K562 (cell line): ENCODE results near the gene BHLHE40. TPM values are rescaled to one million over a fixed set of nuclear protein-coding genes. Genes with fewer than 3 reads are reported as not detected.

Experiments used
- BCOR ChIP-seq: fragments of 450-650 bp; IDR thresholded peaks from 2 replicates; pipeline ENCODE4 v1.6.1; 2016
- CBX1 ChIP-seq: sonication (generic); IDR thresholded peaks from 2 replicates; pipeline ENCODE4 v1.6.1; 2016; ENCODE audit warnings: antibody characterized with exemption, low read depth, mild to moderate bottlenecking
- ETV6 ChIP-seq, 3 experiments: fragments of 150-350 bp in 1 of 3; sonication (generic) in 1 of 3; formaldehyde crosslinking in 1 of 3; IDR thresholded peaks; 2 replicates each; pipeline versions ENCODE4 v1.6.1 to v1.8.0; 2014 to 2022; ENCODE audit warnings: borderline replicate concordance in 2 of 3, low read depth in 2 of 3, antibody characterized with exemption in 1 of 3, low read length in 1 of 3, mild to moderate bottlenecking in 1 of 3, missing genetic modification reagents in 1 of 3
- HDAC1 ChIP-seq, 2 experiments: fragments of 450-650 bp; IDR thresholded peaks; 2 replicates each; pipeline ENCODE4 v1.6.1; 2016 to 2017; ENCODE audit warnings: inconsistent platforms in 1 of 2, mild to moderate bottlenecking in 1 of 2, moderate library complexity in 1 of 2
- HNRNPK ChIP-seq: fragments of 200-400 bp; formaldehyde crosslinking; IDR thresholded peaks from one replicate; pipeline ENCODE4 v1.6.1; 2018; ENCODE audit warnings: mild to moderate bottlenecking, low read depth, low read length; ENCODE audit not compliant: poor library complexity, severe bottlenecking
- MECOM ChIP-seq: fragments of 250-450 bp; sonication (Bioruptor Pico); IDR thresholded peaks from 2 replicates; pipeline ENCODE4 v1.8.0; 2022; ENCODE audit warnings: inconsistent platforms
- MED1 ChIP-seq: sonication (generic); formaldehyde crosslinking; IDR thresholded peaks from 2 replicates; pipeline ENCODE4 v1.8.1; 2023; ENCODE audit warnings: missing genetic modification reagents, borderline replicate concordance
- NBN ChIP-seq: fragments of 450-650 bp; IDR thresholded peaks from 2 replicates; pipeline ENCODE4 v1.6.1; 2016; ENCODE audit warnings: low read depth, mild to moderate bottlenecking
- NEUROD1 ChIP-seq: fragments of 150-350 bp; IDR thresholded peaks from 2 replicates; pipeline ENCODE4 v1.6.1; 2014; ENCODE audit warnings: borderline replicate concordance, low read length, low read depth; ENCODE audit not compliant: partially characterized antibody
- RCOR1 ChIP-seq, 2 experiments: IDR thresholded peaks; 2 replicates each; pipeline ENCODE4 v1.6.1; 2012; ENCODE audit warnings: low read depth in 2 of 2, low read length in 2 of 2, borderline replicate concordance in 1 of 2, improper control_type of control experiment in 1 of 2
- SMARCA5 ChIP-seq: fragments of 450-650 bp; IDR thresholded peaks from 2 replicates; pipeline ENCODE4 v1.6.1; 2016
- THRB ChIP-seq: fragments of 450-650 bp; formaldehyde crosslinking; conservative IDR thresholded peaks from 2 replicates; pipeline ENCODE4 v1.4.0; 2022; ENCODE audit warnings: mild to moderate bottlenecking, missing genetic modification characterization
- TRIM24 ChIP-seq, 2 experiments: fragments of 450-650 bp; IDR thresholded peaks; 2 replicates each; pipeline ENCODE4 v1.6.1; 2016
- ZBTB5 ChIP-seq: fragments of 450-650 bp; IDR thresholded peaks from 2 replicates; pipeline ENCODE4 v1.6.1; 2017; ENCODE audit warnings: antibody characterized with exemption
- ZEB2 ChIP-seq: fragments of 450-650 bp; IDR thresholded peaks from 2 replicates; pipeline ENCODE4 v1.6.1; 2016
- ZFP36 ChIP-seq: fragments of 150-350 bp; IDR thresholded peaks from 2 replicates; pipeline ENCODE4 v1.6.1; 2018; ENCODE audit warnings: low read length, low read depth; ENCODE audit not compliant: partially characterized antibody
- polyA plus RNA-seq, 8 experiments: library from polyadenylated mRNA; depleted of rRNA in 4 of 8; stranded (reverse) in 5 of 8; unstranded in 3 of 8; fragments of >200 nt; fragmentation: Nextera tagmentation in 2 of 8; fragmentation: Illumina TruSeq in 1 of 8; extraction: Ambion mirVana in 2 of 8; extraction: Trizol in 1 of 8; gene quantifications; 2 replicates each; pipeline versions ENCODE4 v1.2.1 to v1.2.3, GENCODE V29; 2011 to 2014; ENCODE audit warnings: inconsistent platforms in 1 of 8, missing spikeins in 1 of 8
- total RNA-seq, 7 experiments: library from RNA; depleted of rRNA in 6 of 7; stranded (reverse); fragments of >200 nt in 6 of 7; fragmentation: Illumina TruSeq in 2 of 7; extraction: Trizol in 2 of 7; gene quantifications; 2 replicates each; pipeline versions ENCODE4 v1.2.1 to v1.2.3, GENCODE V29; 2011 to 2021; ENCODE audit warnings: low replicate concordance in 1 of 7
- TF ChIP-seq, protein P1 (sequence below), 2 experiments: fragments of 450-650 bp; IDR thresholded peaks; 2 replicates each; pipeline ENCODE4 v1.6.1; 2016; ENCODE audit warnings: mild to moderate bottlenecking in 2 of 2, borderline replicate concordance in 1 of 2, low read depth in 1 of 2, moderate library complexity in 1 of 2

BHLHE40 gene
- total and polyA plus RNA-seq, 9 of the 15 experiments (the other 6 are each of a cell fraction or from before 2014, with no cell fraction given) = 12.0 to 83.9 (median 31.4) TPM

GRCh38 chr3:5012367-5012766 lies 33.1 kb downstream of the BHLHE40 start (continued):
- TF ChIP-seq ETV6 (IDR thresholded peaks at IDR 0.05; ENCODE audit: borderline replicate concordance in 1 of 2, low read depth in 2 of 2, low read length in 1 of 2) (no peak), ETV6 (CRISPR knock-in tag; IDR thresholded peaks at IDR 0.05; ENCODE audit: borderline replicate concordance) (no peak), HDAC1 (IDR thresholded peaks at IDR 0.05) (peak in 1 of 2 experiments; percentile 46; a peak in 2 of 4 replicates), HNRNPK (no peak), BCOR (peak; percentile 98), ZFP36 (peak; percentile 92), NBN (0 out of 2 replicates have a peak, but pooled peaks have one; percentile 42), NEUROD1 (peak; percentile 16), MED1 (no peak), MECOM (CRISPR knock-in tag) (peak; percentile 59; the same call in 1 of the 2 replicates), CBX1 (peak; percentile 20; the same call in 1 of the 2 replicates), SMARCA5 (peak; percentile 95), RCOR1 (IDR thresholded peaks at IDR 0.05; ENCODE audit: borderline replicate concordance in 1 of 2, low read depth in 2 of 2, low read length in 2 of 2) (peak; percentile 27 to 71; a peak in 1 of 4 replicates), ZEB2 (peak; percentile 65; the same call in 1 of the 2 replicates), ZBTB5 (no peak), TRIM24 (IDR thresholded peaks at IDR 0.05) (no peak), THRB (CRISPR knock-in tag) (no peak)
- TF ChIP-seq, protein P1, sequence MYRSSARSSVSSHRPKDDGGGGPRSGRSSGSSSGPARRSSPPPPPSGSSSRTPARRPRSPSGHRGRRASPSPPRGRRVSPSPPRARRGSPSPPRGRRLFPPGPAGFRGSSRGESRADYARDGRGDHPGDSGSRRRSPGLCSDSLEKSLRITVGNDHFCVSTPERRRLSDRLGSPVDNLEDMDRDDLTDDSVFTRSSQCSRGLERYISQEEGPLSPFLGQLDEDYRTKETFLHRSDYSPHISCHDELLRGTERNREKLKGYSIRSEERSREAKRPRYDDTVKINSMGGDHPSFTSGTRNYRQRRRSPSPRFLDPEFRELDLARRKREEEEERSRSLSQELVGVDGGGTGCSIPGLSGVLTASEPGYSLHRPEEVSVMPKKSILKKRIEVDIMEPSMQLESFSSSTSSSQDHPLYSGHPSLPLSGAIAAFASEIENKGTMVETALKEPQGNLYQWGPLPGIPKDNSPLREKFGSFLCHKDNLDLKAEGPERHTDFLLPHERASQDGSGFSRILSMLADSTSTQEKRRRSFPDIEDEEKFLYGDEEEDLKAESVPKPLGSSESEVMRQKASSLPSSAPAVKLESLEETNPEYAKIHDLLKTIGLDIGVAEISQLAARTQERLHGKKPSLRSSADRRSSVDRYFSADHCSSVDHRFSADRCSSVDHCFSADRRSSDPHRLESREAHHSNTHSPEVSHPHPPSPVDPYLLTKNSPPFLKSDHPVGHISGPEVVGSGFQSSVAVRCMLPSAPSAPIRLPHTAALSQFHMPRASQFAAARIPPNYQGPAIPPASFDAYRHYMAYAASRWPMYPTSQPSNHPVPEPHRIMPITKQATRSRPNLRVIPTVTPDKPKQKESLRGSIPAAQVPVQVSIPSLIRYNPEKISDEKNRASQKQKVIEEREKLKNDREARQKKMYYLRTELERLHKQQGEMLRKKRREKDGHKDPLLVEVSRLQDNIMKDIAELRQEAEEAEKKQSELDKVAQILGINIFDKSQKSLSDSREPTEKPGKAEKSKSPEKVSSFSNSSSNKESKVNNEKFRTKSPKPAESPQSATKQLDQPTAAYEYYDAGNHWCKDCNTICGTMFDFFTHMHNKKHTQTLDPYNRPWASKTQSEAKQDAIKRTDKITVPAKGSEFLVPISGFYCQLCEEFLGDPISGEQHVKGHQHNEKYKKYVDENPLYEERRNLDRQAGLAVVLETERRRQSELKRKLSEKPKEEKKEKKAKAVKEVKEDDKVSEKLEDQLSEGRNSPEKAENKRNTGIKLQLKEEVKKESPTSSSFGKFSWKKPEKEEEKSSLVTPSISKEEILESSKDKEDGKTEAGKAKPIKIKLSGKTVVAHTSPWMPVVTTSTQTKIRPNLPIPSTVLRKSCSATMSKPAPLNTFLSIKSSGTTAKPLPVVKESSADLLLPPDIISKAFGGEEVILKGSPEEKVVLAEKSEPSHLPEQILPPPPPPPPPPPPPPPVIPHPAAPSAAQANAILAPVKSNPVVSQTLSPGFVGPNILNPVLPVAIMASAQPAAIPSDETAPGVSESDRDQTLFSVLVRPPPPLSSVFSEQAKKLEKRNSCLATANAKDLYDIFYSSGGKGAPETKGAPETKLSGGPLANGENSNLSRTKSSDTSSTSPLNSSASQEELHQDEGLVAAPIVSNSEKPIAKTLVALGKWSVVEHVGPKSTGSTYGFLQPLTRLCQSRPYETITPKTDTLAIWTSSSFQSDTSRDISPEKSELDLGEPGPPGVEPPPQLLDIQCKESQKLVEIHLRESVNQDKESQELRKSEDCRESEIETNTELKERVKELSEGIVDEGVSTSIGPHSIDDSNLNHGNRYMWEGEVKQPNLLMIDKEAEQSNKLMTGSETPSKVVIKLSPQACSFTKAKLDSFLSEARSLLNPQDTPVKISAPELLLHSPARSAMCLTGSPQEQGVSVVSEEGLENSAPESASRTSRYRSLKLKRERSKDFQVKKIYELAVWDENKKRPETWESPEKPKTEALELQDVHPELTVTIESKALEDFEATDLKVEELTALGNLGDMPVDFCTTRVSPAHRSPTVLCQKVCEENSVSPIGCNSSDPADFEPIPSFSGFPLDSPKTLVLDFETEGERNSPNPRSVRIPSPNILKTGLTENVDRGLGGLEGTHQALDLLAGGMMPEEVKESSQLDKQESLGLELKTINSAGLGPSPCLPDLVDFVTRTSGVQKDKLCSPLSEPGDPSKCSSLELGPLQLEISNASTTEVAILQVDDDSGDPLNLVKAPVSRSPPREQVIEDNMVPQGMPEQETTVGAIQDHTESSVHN (IDR thresholded peaks at IDR 0.05; ENCODE audit: borderline replicate concordance in 1 of 2, low read depth in 1 of 2) = 0 out of 4 replicates have a peak, but pooled peaks of 1 of the 2 experiments have one; percentile 24
